Inferior parietal cortex (tissue), 1 donor: ENCODE measurements around the gene URB2.
"Not testable (repeated sequence)": the region's sequence is repeated elsewhere in the genome, so short reads cannot be mapped to it uniquely, and the experiment has no call there.

Source experiments
- DNase-seq: peaks from one replicate; pipeline ENCODE4 v3.0.0-alpha.2; 2016; ENCODE audit errors: extremely low spot score

Gene URB2

DNA sequence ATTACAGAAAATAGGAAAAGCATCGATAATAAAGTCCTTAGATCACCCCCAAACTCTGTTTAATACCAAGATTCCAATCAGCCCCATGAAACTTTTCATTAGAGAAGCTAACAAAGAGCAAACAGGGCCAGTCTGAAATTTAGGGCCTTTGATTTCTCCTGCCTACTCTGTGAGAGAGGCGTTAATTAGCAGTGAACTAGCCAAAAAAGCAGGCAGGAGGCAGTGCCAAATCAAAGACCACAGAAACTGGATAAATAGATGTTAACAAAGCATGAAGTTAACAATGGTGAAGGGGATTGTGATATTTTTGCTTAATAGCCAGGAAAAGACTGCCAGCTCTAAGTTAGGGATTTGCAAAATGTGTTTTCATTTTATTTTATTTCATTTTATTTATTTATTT is 11.3 kb upstream of the URB2 start:
- DNase-seq = peak; percentile 18

DNA sequence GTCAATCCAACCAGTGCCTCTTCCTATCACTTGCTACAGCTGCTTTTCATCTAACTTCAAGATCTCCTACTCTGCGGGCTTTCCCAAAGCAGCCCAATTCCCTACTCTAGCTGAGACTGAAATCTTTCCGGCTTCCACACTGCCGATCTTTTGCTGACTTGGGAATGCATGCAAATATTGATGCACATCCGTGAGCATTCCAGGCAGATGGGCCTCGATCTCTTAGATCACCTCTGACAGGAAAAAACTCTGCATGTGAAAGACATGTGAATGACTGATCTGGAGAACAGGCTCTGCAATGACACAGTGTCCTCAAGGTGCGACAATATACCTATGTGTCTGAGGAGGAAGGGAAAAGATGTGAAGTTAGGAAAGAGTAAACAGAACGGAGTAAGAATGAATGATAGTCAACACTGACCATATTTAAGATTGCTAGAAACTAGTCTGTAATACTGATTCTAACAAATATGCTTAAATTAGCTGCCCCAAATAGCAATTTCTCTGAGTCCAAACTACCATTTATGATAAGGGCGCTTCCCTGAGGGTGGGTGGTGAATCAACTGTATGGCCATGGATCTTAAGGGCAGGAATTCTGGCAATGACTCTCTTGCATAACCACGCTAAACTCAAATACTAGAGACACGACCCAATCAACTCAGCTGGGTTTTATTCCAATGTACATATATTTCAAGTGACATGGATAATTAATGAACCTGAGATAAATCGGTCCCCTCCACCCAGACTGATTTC is 8.5 kb upstream of the URB2 start:
- no peak for DNase-seq

DNA sequence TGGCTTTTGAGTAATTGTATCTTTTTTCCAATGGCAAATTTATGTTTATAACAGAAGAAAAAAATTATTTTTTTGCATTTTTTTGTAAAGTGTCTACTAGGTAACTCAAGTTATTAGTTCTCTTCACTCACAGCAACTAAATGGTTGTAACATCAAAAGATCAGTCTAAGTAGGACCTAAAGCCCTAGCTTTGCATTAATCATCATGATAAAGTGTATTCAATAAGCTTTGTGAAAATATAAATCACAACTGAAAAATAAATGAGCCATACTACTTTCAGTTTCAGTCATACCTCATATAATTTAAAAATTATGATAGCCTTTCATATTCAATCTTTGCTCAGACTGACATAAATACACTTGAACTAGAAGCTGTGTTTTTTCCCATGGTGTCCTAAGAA is 7.0 kb upstream of the URB2 start:
- no peak for DNase-seq

DNA sequence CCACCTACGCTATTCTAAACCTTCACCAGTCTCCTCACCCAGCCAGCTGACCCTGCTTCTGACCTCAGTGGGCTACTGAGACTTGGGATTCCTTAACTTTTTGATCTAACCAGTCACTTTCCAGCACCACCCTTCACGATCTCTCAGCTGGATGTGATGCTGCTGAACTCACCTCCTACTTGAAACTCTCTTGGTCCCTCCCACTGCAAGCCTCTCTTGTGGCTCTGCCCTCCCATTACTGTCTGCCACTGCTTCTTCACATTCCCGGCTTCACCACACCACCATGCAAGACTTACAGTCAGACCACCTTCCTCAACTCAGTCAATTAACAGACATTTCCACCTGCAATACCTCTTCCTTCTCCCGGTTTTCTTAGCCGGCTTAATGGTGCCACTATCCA is 6.4 kb upstream of the URB2 start:
- no peak for DNase-seq

DNA sequence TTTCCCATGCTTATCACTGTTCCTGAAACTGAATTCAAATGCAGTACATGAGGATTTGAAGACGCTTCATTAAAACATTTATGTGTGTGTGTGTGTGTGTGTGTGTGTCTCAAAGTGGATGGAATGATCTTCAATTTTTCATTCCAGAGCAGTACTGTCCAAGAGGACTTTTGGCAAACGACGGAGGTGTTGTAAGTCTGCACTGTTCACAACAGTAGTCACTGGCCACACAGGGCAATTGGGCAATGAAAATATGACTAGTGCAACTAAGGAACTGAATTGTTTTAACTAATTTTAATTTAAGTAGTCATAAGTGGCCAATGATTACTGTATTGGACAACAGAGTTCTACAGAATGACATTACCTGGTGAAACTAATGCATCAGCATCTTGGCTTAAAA is 5.2 kb upstream of the URB2 start:
- DNase-seq = no peak

DNA sequence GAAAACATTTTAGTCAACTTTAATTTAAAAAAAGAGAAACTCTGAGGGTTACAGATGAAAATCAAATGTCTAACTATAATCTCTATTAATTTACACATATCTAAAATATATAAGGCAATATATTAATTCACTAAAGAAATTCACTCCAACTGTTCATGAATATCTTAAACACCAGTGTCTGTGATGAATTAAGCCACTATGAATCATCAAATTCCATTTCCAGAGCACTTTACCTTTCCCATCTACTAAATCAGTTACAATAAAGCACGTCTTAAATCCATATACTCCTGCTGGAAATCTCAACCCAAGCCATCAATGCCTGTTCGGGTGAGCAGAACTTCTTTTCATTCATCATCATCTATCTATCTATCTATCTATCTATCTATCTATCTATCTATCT is 4.4 kb upstream of the URB2 start:
- DNase-seq = no peak

DNA sequence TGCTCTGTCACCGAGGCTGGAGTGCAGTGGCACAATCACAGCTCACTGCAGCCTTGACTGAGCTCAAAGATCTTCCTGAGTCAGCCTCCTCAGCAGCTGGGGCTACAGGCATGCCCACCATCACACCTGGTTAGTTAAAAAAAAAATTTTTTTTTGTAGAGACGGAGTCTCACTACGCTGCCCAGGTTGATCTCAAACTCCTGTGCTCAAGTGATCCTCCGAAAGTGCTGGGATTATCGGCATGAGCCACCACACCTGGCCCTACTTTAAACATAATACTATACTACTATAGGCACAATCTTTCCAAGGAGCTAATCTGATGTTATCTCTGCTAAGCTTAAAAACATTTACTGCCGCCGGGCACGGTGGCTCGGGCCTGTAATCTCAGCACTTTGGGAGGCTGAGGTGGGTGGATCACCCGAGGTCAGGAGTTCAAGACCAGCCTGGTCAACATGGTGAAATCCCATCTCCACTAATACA is 3.4 kb upstream of the URB2 start:
- not testable (repeated sequence) for DNase-seq

DNA sequence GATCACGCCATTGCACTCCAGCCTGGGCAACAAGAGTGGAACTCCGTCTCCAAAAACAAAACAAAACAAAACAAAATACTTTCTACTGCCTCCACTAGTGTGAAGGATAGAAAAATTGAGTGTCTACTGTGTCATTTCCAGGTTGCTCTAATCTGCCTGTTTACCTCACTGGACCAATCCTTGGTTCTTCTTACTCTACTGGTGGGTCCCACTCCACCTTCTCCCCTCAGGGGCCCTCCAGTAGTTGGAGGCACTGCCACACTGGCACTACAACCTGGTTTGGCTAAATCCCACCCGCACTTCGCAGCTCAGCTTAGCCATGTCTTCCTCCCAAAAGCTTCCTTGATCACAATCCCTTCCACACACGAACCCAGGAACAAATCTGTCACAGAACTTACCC is 2.8 kb upstream of the URB2 start:
- DNase-seq = no peak

DNA sequence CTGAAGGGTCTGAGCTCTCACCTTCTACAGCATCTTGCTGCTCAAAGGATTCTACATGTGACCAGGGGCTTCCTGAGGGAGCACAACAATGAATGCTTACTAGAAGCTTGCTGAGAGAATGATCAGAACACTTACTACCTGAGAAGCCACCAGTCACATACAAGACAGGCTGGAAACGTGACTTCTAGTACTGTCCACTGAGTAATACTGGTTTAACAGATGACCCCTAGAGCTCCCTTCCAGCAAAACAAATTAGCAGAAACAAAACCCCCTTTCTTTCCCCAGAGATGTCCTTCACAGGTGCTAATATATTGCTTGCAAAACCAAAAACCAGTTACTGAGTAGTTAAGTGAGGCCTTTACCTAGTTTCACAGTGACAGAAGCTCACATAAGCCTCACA is 2.2 kb upstream of the URB2 start:
- DNase-seq = no peak

DNA sequence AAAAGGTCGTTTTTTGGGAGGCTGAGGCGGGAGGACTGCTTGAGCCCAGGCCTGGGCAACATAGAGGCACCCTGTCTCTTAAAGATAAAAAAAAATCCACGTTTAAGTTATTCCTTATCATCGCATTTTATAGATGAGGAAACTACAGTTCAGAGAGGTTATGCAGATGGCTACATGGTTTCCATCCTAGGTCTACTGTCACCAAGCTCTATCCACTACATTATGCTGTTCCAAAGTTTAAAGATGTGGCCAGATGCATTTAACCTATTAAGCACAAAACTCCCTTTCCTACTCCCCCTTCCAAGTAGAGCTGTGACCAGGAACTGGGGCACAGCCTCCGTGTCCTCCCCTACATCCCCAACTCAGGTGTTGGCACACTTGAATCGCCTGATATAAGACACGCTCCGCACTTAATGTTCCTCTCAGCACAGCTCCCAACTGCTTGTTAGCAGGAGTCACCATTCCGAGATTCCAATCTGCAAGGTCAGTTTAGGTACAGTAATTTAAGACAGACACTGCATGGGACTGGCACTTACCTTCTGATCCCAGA is 1.5 kb upstream of the URB2 start:
- DNase-seq = no peak

DNA sequence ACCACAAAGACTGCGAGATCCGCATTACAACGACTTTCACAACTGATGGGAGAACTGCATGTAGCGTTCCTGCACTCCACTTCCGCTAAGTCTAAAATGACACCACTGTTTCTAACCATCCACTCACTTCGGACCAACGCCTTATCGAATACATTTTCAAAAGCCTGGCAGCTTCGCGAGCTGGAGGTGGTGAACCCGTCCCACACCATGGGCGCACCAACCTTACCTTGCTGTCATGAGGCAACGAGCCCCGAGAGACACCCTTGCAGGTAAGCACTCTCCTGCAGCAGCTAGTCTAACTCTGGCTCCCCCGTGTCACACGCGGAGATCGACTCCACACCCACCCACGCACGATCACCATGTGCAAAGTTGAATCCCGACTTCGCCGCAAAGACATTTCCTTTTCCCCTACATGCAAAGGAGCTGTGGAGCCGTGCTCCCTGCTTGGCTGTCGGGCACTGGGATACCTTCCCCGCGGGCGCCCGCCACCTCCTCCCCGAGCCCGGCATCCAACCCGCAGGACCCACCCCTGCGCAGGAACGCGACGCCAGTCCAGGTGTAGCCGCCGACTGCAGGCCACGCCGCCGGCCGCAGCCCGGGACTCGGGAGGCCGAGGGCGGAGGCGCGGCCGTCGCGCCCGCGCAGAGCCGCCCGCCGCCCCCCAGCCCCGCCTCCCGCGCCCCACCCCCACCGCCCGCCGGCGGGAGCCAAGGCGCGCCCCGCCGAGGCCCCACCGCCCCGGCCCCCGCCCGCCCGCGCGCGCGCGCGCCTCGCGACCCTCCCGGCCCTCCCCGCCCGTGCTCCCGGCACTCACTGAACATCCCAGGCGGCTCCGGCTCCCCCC is 754 bp upstream of the URB2 start:
- peak; percentile 21 for DNase-seq

DNA sequence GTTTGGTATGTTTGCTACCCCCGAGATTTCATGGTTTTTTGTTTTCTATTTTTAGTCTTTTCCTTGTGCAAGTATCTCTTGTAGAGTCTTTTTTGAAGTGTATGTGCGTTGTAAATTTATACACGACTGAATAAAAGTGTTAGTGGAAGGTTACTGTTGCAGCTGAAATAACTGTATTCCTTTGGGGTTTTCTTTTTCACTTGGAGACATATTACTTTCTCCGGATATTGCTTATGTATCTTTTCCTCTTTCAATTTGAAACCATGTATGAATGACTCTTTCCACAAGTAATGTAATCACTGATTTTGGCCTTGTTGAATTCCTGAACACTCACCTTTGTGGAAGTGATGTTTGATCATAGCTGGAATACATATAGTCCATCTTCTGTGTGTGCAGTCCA is 956 bp downstream of the URB2 start:
- no peak for DNase-seq

DNA sequence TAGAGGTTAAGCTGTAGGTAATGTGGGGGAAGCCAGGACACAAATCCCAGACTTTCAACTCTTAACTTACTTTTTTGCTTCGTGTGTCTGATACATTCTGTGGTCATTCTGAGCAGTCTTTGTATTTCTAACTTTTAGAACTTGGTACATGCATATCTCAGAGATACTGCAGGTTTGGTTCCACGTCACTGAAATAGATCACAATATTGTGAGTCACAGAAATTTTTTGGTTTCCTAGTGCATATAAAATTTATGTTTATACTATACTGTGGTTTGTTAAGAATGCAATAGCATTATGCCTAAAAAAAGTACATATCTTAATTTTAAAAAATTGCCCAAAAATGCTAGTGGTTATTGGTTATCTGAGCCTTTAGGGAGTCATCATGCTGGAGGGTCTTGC is 3.2 kb downstream of the URB2 start:
- no peak for DNase-seq

DNA sequence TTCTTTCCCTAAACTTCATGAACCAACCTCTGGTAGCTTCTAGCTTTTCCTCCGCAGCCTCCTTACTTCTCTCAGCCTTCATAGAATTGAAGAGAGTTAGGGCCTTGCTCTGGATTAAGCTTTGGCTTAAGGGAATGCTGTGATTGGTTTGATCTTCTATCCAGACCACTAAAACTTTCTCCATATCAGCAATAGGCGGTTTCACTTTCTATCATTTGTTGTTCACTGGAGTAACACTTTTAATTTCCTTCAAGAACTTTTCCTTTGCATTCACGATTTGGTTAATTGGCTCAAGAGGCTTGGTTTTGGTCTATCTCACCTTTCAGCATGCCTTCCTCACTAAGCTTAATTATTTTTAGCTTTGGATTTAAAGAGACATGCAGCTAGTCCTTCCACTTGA is 5.1 kb downstream of the URB2 start:
- no peak for DNase-seq

DNA sequence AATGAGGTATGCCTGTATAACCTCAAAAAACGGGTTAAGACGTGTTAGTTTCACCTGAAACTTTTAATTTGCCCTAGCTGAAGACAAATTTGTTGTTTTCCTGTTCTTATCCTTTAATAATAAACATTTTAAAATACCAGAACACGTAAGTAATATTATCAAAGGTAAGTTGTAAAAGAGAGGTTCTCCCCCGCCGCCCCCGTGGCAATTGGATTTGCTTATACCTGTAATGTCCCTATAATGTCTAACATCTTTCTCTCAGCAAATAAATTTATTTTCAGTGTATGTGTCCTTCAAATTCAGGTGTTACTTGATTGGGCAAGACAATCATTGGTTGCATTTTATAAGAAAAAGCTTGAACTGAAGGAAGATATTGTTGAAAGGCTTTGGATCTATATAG is 5.9 kb downstream of the URB2 start:
- DNase-seq = no peak

DNA sequence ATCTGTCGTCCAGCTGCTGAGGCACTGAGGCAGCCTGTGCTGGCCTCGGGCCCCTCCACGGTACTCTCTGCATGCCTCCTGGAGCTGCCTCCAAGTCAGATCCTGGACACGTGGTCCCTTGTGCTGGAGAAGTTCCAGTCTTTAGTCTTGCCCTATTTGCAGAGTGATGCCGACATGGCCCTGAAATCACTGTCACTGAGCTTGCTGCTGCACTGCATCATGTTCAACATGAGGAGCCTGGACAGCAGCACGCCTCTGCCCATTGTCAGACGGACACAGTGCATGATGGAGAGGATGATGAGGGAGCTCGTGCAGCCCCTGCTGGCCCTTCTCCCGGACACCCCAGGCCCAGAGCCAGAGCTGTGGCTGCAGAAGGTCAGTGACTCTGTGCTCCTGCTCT is 10.0 kb downstream of the URB2 start:
- DNase-seq = no peak

DNA sequence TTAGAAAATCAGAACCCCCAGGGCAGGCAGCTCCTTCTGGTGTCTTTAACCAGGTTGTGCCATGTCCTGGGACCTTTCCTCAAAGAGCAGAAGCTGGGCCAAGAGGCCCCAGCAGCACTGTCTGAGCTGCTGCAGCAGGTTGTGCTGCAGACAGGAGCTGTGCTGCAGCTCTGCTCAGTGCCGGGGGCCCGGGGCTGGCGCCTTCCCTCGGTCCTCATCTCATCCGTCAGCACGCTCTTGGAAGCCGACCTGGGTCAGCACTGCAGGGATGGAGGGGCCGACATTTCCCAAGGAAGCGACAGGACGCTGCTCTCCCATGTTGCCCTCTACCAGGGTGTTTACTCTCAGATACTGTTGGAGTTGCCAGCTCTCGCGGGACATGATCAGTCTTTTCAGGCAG is 11.7 kb downstream of the URB2 start:
- no peak for DNase-seq

DNA sequence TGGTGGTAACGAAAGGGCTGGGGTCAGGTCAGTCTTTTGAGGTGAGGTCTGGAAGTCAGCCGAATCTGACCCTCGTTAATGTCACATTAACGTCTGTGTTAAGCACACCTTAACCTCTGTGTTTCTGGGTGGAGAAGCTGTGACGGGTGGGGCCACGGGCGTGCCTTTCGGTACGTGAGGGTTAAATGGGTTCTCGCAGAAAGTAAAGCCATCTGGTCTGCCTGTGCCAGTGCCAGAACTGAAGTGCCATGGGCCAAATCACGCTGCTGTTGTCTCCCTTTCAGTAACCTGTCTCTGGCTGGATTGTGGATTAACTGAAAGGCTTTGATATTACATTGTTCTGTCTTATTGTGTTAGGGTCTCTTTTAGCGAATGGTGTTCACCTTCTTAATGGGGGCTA is 14.4 kb downstream of the URB2 start:
- DNase-seq = no peak

DNA sequence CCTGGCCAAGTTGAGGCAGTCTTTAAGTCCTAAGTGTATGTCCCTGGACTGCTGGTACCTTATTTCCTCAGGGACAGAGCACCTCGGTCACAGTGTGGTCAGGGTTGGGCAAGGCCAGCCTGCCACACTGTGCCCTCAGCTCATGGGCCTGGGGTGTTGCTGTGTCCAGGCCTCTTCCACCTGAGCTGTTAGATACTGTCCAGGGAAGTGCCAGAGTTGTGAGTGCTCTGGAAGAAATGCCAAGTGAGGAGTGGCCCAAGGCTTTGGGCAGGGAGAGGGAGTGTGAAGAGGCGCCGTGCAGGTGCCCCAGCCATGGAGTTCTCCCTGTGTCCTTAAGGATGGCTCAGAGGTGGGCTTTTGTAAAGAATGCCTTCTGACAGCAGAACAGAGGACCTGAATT is 15.3 kb downstream of the URB2 start:
- DNase-seq = no peak

DNA sequence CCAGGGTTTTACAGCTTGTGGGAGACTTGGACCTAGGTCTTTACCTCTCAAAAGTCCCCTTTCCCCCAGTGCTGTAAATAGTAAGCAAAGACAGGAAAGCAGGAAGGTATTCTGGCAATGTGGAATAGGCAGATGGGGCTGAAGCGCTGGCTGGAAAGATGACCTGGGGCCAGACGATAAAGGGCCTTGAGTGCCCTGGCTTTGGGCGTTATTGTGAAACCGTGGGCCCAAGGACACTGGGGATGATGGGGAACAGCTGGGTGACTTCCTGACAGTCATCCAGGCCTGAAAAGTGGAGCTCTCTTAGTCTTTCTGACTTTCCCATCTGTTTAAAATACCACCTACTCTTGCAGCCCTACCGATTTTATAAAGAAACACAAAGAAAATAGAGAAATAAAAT is 16.3 kb downstream of the URB2 start:
- no peak for DNase-seq

DNA sequence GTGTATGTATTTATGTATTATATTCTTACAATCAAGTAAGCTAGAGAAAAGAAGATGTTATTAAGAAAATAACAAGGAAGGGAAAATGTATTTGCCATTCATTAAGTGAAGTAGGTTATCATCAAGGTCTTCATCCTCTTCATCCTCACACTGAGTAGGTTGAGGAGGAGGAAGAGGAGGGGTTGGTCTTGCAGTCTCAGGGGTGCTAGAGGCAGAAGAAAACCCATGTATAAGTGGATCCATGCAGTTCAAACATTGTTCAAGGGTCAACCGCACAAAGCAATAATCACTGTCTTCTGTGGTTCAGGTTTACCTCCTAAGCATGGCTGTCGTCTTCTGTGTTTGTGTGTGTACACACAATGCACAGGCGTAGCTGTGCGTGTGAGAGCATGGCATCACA is 16.9 kb downstream of the URB2 start:
- no peak for DNase-seq

DNA sequence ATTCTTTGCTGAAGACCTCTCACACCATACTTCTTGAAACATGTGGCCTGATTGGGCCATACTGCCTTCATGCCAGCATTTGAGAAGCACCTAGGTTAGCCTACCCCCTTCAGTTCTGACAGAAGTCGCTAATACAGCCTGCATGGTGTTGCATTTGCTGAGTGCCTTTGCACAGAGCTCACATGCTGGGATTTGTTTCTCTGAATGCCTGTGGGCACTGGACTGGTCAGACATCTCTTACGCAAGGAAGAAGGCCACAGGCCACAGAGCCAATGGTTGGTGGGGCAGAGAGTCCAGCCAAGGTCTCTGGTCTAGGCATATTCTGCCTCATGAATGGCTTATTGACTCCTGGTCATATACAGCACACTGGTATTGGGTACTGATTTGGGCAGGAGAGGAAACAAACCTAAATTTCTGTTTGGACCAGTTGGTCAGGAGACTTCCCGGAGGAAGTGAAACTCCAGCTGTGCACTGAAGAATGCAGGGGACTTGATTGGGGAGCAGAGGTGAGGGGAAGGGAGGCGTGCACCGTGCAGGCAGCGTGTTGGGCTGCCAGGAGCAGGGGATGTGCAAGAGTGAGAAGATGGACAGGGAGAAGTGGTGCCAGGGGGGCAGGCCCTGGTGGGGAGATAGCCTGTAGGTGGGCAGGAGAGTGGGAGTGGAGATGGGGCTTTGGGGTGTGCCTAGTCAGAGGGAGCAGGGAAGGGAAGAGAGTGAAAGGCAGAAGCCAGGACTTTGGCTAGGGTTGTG is 18.1 kb downstream of the URB2 start:
- DNase-seq = no peak
